Measurements from ENCODE around the gene GHR.

DNA sequence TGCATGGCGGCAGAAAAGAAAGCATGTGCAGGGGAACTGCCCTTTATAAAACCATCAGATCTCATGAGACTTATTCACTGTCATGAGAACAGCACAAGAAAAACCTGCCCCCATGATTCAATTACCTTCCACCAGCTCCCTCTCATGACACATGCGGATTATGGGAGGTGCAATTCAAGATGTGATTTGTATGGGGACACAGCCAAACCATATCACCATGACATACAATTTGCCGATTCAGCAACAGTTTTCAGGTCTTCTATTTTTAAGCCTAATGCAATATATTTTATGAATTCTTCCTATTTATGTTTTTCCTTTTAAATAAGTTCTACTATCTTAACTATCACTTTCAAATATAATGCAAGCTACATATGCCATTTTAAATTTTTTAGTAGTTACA lies 242.6 kb downstream of the GHR start:
- TF ChIP-seq CTCF (IDR thresholded peaks at IDR 0.05; ENCODE audit: borderline replicate concordance, extremely low read depth, low read length, poor library complexity, severe bottlenecking) (no peak), EZH2 (IDR thresholded peaks at IDR 0.05; ENCODE audit: borderline replicate concordance, low read depth, low read length, severe bottlenecking) (no peak)

All from DND-41 (cell line).